H1 (cell line): ENCODE results near the gene GJD4. TPM values are rescaled to one million over a fixed set of nuclear protein-coding genes. Genes with fewer than 3 reads are reported as not detected.

Source experiments
- CTCF ChIA-PET: fragments of 300-600 bp; sonication (Branson Sonifier 250); formaldehyde crosslinking; loops from one replicate; lab custom pipeline; 2021; ENCODE audit not compliant: partially characterized antibody; lab: Charles Lee
- POLR2A ChIA-PET: fragments of 300-600 bp; sonication (Branson Sonifier 250); formaldehyde crosslinking; loops from one replicate; lab custom pipeline; 2021; ENCODE audit warnings: inconsistent platforms; ENCODE audit not compliant: partially characterized antibody; lab: Charles Lee
- DNase-seq, 2 experiments: peaks; one replicate each; pipeline versions ENCODE4 v3.0.0 to v3.0.0-alpha.2; 2010 to 2022; ENCODE audit warnings: low spot score in 2 of 2, low read depth in 1 of 2, mixed read lengths in 1 of 2
- FAIRE-seq: peaks from 2 replicates; lab custom pipeline; 2011; peaks lifted over from hg19 to GRCh38; lab: Jason Lieb, UNC
- H2AFZ ChIP-seq: 2 replicates; pipeline ENCODE4 v1.8.1; 2012; ENCODE audit warnings: low read length, inconsistent platforms
- H2AK5ac ChIP-seq: 2 replicates; pipeline ENCODE4 v1.6.1; 2013; ENCODE audit warnings: low read depth, low read length
- H2BK120ac ChIP-seq: replicated peaks from 2 replicates; pipeline ENCODE3; 2013; ENCODE audit warnings: low read depth, low read length, inconsistent platforms
- H2BK12ac ChIP-seq: 2 replicates; pipeline ENCODE4 v1.6.1; 2013; ENCODE audit warnings: low read depth, low read length
- H2BK15ac ChIP-seq: 2 replicates; pipeline ENCODE4 v1.6.1; 2013; ENCODE audit warnings: low read length
- H2BK20ac ChIP-seq: 2 replicates; pipeline ENCODE4 v1.6.1; 2013; ENCODE audit warnings: low read length
- H2BK5ac ChIP-seq: 2 replicates; pipeline ENCODE4 v1.6.1; 2013; ENCODE audit warnings: low read depth, low read length
- H3K14ac ChIP-seq: 2 replicates; pipeline ENCODE4 v1.6.1; 2013; ENCODE audit warnings: inconsistent platforms; ENCODE audit not compliant: insufficient read length
- H3K18ac ChIP-seq: 2 replicates; pipeline ENCODE4 v1.6.1; 2013; ENCODE audit warnings: low read length; ENCODE audit errors: extremely low read depth
- H3K23ac ChIP-seq: 2 replicates; pipeline ENCODE4 v1.6.1; 2013; ENCODE audit warnings: inconsistent platforms; ENCODE audit not compliant: insufficient read length
- H3K23me2 ChIP-seq: 2 replicates; pipeline ENCODE4 v1.6.1; 2013; ENCODE audit warnings: low read depth, low read length
- H3K27ac ChIP-seq: 2 replicates; pipeline ENCODE4 v1.6.1; 2011; ENCODE audit warnings: low read depth, low read length, inconsistent platforms
- H3K27me3 ChIP-seq, 4 experiments: replicated peaks in 1 of 4; 1 replicate in 1 of 4; 2 replicates in 3 of 4; pipeline versions ENCODE4 v1.6.1 to v1.8.1; 2011 to 2013; ENCODE audit warnings: low read length in 3 of 4, mild to moderate bottlenecking in 3 of 4, inconsistent platforms in 2 of 4, mixed read lengths in 2 of 4, moderate library complexity in 1 of 4; ENCODE audit not compliant: control insufficient read depth in 3 of 4, insufficient read depth in 3 of 4; ENCODE audit errors: extremely low read depth in 1 of 4
- H3K36me3 ChIP-seq, 4 experiments: 2 replicates each; pipeline versions ENCODE4 v1.6.1 to v1.8.1; 2011 to 2013; ENCODE audit warnings: mild to moderate bottlenecking in 4 of 4, low read length in 3 of 4, moderate library complexity in 2 of 4, control low read depth in 1 of 4, inconsistent platforms in 1 of 4; ENCODE audit not compliant: insufficient read depth in 4 of 4, control insufficient read depth in 2 of 4
- H3K4ac ChIP-seq: replicated peaks from 2 replicates; pipeline ENCODE3; 2013; ENCODE audit warnings: low read length, low read depth, mixed read lengths, inconsistent platforms; ENCODE audit not compliant: insufficient read length
- H3K4me1 ChIP-seq, 4 experiments: replicated peaks in 1 of 4; 1 replicate in 1 of 4; 2 replicates in 3 of 4; pipeline versions ENCODE4 v1.6.1 to v1.8.1; 2011 to 2013; ENCODE audit warnings: low read length in 3 of 4, inconsistent platforms in 2 of 4, mixed read lengths in 1 of 4; ENCODE audit not compliant: insufficient read depth in 4 of 4, control insufficient read depth in 3 of 4
- H3K4me2 ChIP-seq, 2 experiments: 2 replicates each; pipeline versions ENCODE4 v1.6.1 to v1.8.1; 2011 to 2013; ENCODE audit warnings: low read depth in 2 of 2, low read length in 2 of 2, control low read depth in 1 of 2, inconsistent platforms in 1 of 2, mild to moderate bottlenecking in 1 of 2; ENCODE audit not compliant: insufficient read depth in 1 of 2
- H3K4me3 ChIP-seq, 4 experiments: fragments of 200-600, 300-600 bp in 1 of 4; sonication (generic), shearing (Covaris generic), sonication (Bioruptor Twin) in 1 of 4; 2 replicates each; pipeline versions ENCODE4 v1.5.1 to v1.8.1; 2011 to 2016; ENCODE audit warnings: low read length in 4 of 4, low read depth in 3 of 4, control low read depth in 2 of 4, inconsistent platforms in 2 of 4, mild to moderate bottlenecking in 2 of 4, mixed read lengths in 1 of 4, moderate library complexity in 1 of 4; ENCODE audit not compliant: insufficient read depth in 2 of 4; ENCODE audit errors: extremely low read depth in 1 of 4
- H3K56ac ChIP-seq: replicated peaks from 2 replicates; pipeline ENCODE3; 2013; ENCODE audit warnings: low read depth, mild to moderate bottlenecking, mixed read lengths, low read length, inconsistent platforms; ENCODE audit not compliant: insufficient read length
- H3K79me1 ChIP-seq: 2 replicates; pipeline ENCODE4 v1.6.1; 2013; ENCODE audit warnings: low read depth, low read length, control low read depth
- H3K79me2 ChIP-seq, 2 experiments: 2 replicates each; pipeline versions ENCODE4 v1.6.1 to v1.8.1; 2012 to 2013; ENCODE audit warnings: low read length in 2 of 2, mild to moderate bottlenecking in 2 of 2, inconsistent platforms in 1 of 2; ENCODE audit not compliant: insufficient read depth in 2 of 2, control insufficient read depth in 1 of 2
- H3K9ac ChIP-seq, 4 experiments: replicated peaks in 1 of 4; 1 replicate in 1 of 4; 2 replicates in 3 of 4; pipeline versions ENCODE4 v1.6.1 to v1.8.1; 2011 to 2013; ENCODE audit warnings: low read depth in 3 of 4, low read length in 3 of 4, control low read depth in 2 of 4, mild to moderate bottlenecking in 2 of 4, moderate library complexity in 2 of 4, inconsistent platforms in 1 of 4; ENCODE audit errors: extremely low read depth in 1 of 4
- H3K9me3 ChIP-seq, 2 experiments: 2 replicates each; pipeline versions ENCODE4 v1.6.1 to v1.8.1; 2012 to 2013; ENCODE audit warnings: mild to moderate bottlenecking in 2 of 2, moderate library complexity in 2 of 2, control low read depth in 1 of 2, inconsistent platforms in 1 of 2, low read depth in 1 of 2, low read length in 1 of 2, mixed read lengths in 1 of 2; ENCODE audit not compliant: insufficient read depth in 2 of 2
- H4K20me1 ChIP-seq, 2 experiments: replicated peaks in 1 of 2; 2 replicates each; pipeline versions ENCODE3 to v1.8.1; 2011 to 2013; ENCODE audit warnings: inconsistent platforms in 2 of 2, low read length in 2 of 2, mild to moderate bottlenecking in 1 of 2; ENCODE audit not compliant: insufficient read depth in 2 of 2, control insufficient read depth in 1 of 2
- H4K5ac ChIP-seq: 2 replicates; pipeline ENCODE4 v1.6.1; 2013; ENCODE audit warnings: low read length, low read depth, mixed read lengths, inconsistent platforms; ENCODE audit not compliant: insufficient read length
- H4K8ac ChIP-seq: 2 replicates; pipeline ENCODE4 v1.8.0; 2013; ENCODE audit warnings: mild to moderate bottlenecking, moderate library complexity, low read length, inconsistent platforms; ENCODE audit not compliant: insufficient read depth; ENCODE audit errors: extremely low read depth
- H4K91ac ChIP-seq: replicated peaks from 2 replicates; pipeline ENCODE3; 2013; ENCODE audit warnings: low read length, mixed read lengths, inconsistent platforms; ENCODE audit not compliant: insufficient read length
- RAD21 ChIP-seq, 2 experiments: IDR thresholded peaks in 1 of 2; conservative IDR thresholded peaks in 1 of 2; 2 replicates each; pipeline ENCODE4 v1.6.1; 2011; ENCODE audit warnings: low read depth in 2 of 2, low read length in 2 of 2, improper control_type of control experiment in 1 of 2, inconsistent platforms in 1 of 2, mild to moderate bottlenecking in 1 of 2, moderate library complexity in 1 of 2
- RFX5 ChIP-seq: IDR thresholded peaks from 2 replicates; pipeline ENCODE4 v1.6.1; 2011; ENCODE audit warnings: low read depth, low read length, improper control_type of control experiment, borderline replicate concordance
- WGBS, 2 experiments: shearing (Covaris generic) in 1 of 2; methylation state at CpG; one replicate each; pipeline versions ENCODE4 v1.1.6 to v1.1.7; 2013 to 2015; ENCODE audit warnings: low lambda C conversion rate in 2 of 2, mixed read lengths in 2 of 2, inconsistent platforms in 1 of 2, low coverage in 1 of 2, missing lambda C conversion rate in 1 of 2; ENCODE audit not compliant: insufficient replicate concordance in 2 of 2, insufficient coverage in 1 of 2, insufficient read length in 1 of 2; ENCODE audit errors: extremely low coverage in 1 of 2, missing lambda C conversion rate in 1 of 2; 5-methylcytosine and 5-hydroxymethylcytosine counted together
- polyA plus RNA-seq, 7 experiments: library from polyadenylated mRNA; depleted of rRNA in 3 of 7; stranded (reverse) in 5 of 7; unstranded in 2 of 7; fragments of >200 nt in 5 of 7; fragments of 200-250 nt in 2 of 7; gene quantifications; 1 replicate in 5 of 7; 2 replicates in 1 of 7; 4 replicates in 1 of 7; pipeline versions ENCODE4 v1.2.1 to v1.2.3, GENCODE V29; 2011 to 2013; ENCODE audit warnings: missing spikeins in 2 of 7, mixed read lengths in 2 of 7
- total RNA-seq: library from RNA; stranded (reverse); fragmentation: NEBNext Ultra II Directional; extraction: Animal tissue kit (Norgen Biotek cat#: 25700); gene quantifications from 2 replicates; pipeline ENCODE4 v1.2.1, GENCODE V29; 2021
- TF ChIP-seq, protein P1 (sequence below), 3 experiments: IDR thresholded peaks; 1 replicate in 2 of 3; 2 replicates in 1 of 3; pipeline versions ENCODE4 v1.5.1 to v1.6.1; 2011; ENCODE audit warnings: low read length in 3 of 3, mild to moderate bottlenecking in 3 of 3, inconsistent platforms in 2 of 3, low read depth in 1 of 3, moderate library complexity in 1 of 3; ENCODE audit not compliant: insufficient read depth in 1 of 3; ENCODE audit errors: control extremely low read depth in 1 of 3

GJD4 gene
- total and polyA plus RNA-seq, 2 of the 8 experiments (the other 6 are each of a cell fraction or from before 2014, with no cell fraction given): not detected

- POLR2A ChIA-PET: no interaction called here
- Histone ChIP-seq H3K4me2 (no peak overlapping the region), H3K79me2 (no peaks in the 10 kb centered on the region), H2BK120ac (no peak overlapping the region), H2BK12ac (no peak overlapping the region), H3K9me3 (peaks cover 4 to 8% of the 10 kb centered on the region in 2 experiments), H3K4ac (no peak overlapping the region), H3K9ac (no peak overlapping the region), H4K8ac (no peak overlapping the region), H3K4me1 (no peaks in the 10 kb centered on the region), H4K20me1 (no peaks in the 10 kb centered on the region), H2AFZ (no peak overlapping the region), H4K91ac (no peak overlapping the region), H3K56ac (no peak overlapping the region), H2BK5ac (no peak overlapping the region), H2BK20ac (no peak overlapping the region), H2AK5ac (no peak overlapping the region), H3K27ac (no peak overlapping the region), H3K27me3 (no peaks in the 10 kb centered on the region)
- 81% methylated on average over 8 of the region's 8 CpGs; no CpG with 5 or more reads in 1 of the 2 experiments for WGBS, 2 experiments
- no peak for DNase-seq
- TF ChIP-seq RFX5: no peak
- TF ChIP-seq RAD21 (IDR thresholded peaks at IDR 0.05 in 1 of 2, conservative IDR thresholded peaks at IDR 0.05 in 1 of 2; ENCODE audit: low read depth in 2 of 2, low read length in 2 of 2): peak; percentile 65 to 66
- TF ChIP-seq, protein P1, sequence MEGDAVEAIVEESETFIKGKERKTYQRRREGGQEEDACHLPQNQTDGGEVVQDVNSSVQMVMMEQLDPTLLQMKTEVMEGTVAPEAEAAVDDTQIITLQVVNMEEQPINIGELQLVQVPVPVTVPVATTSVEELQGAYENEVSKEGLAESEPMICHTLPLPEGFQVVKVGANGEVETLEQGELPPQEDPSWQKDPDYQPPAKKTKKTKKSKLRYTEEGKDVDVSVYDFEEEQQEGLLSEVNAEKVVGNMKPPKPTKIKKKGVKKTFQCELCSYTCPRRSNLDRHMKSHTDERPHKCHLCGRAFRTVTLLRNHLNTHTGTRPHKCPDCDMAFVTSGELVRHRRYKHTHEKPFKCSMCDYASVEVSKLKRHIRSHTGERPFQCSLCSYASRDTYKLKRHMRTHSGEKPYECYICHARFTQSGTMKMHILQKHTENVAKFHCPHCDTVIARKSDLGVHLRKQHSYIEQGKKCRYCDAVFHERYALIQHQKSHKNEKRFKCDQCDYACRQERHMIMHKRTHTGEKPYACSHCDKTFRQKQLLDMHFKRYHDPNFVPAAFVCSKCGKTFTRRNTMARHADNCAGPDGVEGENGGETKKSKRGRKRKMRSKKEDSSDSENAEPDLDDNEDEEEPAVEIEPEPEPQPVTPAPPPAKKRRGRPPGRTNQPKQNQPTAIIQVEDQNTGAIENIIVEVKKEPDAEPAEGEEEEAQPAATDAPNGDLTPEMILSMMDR (IDR thresholded peaks at IDR 0.05; ENCODE audit: control extremely low read depth in 1 of 3, insufficient read depth in 1 of 3, low read depth in 1 of 3, low read length in 3 of 3): peak in 2 of 3 experiments; percentile 12 to 42; a peak in 2 of 4 replicates
- TF ChIP-seq, all 59 proteins: peak for 2
- Histone ChIP-seq H3K18ac (no peak overlapping the region), H3K4me3 (no peak overlapping the region), H4K5ac (no peak overlapping the region), H3K14ac (no peak overlapping the region), H3K36me3 (no peaks in the 10 kb centered on the region), H2BK15ac (no peak overlapping the region), H3K23ac (no peak overlapping the region), H3K23me2 (no peaks in the 10 kb centered on the region), H3K79me1 (no peaks in the 10 kb centered on the region)
- FAIRE-seq: no peak
- CTCF ChIA-PET: interaction anchor here (0.6 to 4.5 kb wide), 18 partner anchors 8 to 1750 kb away, joined by 3 to 59 read pairs (median 4); no protein-coding TSS in a partner anchor
These were observed 8.6 kb downstream of the GJD4 start for GRCh38 chr10:35613597-35614226.
